K562 (cell line): ENCODE results near the gene MCL1. TPM values are rescaled to one million over a fixed set of nuclear protein-coding genes. Genes with fewer than 3 reads are reported as not detected.

Experiments
- ATAC-seq: fragments of 200-7000 bp; cut with Tn5 transposase; 3 replicates; pipeline ENCODE4 v1.9.1; 2020; ENCODE audit warnings: moderate library complexity
- BruUV-seq: library from RNA; stranded (reverse); fragments of 400-500 nt; replicated peaks from 2 replicates; lab custom pipeline; 2021; lab: Mats Ljungman, UMichigan
- CTCF ChIA-PET: fragments of 300-600 bp; formaldehyde crosslinking; extraction: SDS; loops from one replicate; lab custom pipeline; 2021; ENCODE audit warnings: low intra/inter-chr PET ratio; lab: Yijun Ruan, JAX
- POLR2A ChIA-PET: fragments of 300-600, 350-650 bp; sonication (Branson Sonifier 250); formaldehyde crosslinking; extraction: SDS; loops from one replicate; lab custom pipeline; 2021; ENCODE audit warnings: antibody characterized with exemption, inconsistent platforms; lab: Yijun Ruan, JAX
- DNase-seq, 4 experiments: peaks; one replicate each; pipeline versions ENCODE4 v3.0.0 to v3.0.0-alpha.2; 2011 to 2018; ENCODE audit warnings: low spot score in 3 of 4, mixed read lengths in 3 of 4; ENCODE audit errors: extremely low read depth in 1 of 4
- FAIRE-seq: peaks from 2 replicates; lab custom pipeline; 2011; peaks lifted over from hg19 to GRCh38; lab: Jason Lieb, UNC
- H2AFZ ChIP-seq: 2 replicates; pipeline ENCODE4 v1.6.0; 2011; ENCODE audit warnings: low read depth, low read length, control low read depth, inconsistent platforms
- H3K27ac ChIP-seq: fragments of 200-600 bp; 3 replicates; pipeline ENCODE4 v1.8.0; 2011; ENCODE audit warnings: low read depth, mild to moderate bottlenecking, control low read depth, inconsistent platforms, low read length, moderate library complexity, mixed read lengths; ENCODE audit errors: extremely low read depth
- H3K27me3 ChIP-seq, 2 experiments: fragments of 300-600 bp in 1 of 2; 2 replicates in 1 of 2; 3 replicates in 1 of 2; pipeline versions ENCODE4 v1.6.0 to v1.8.0; 2011; ENCODE audit warnings: inconsistent platforms in 2 of 2, low read length in 2 of 2, mild to moderate bottlenecking in 1 of 2, mixed read lengths in 1 of 2, moderate library complexity in 1 of 2; ENCODE audit not compliant: control insufficient read depth in 2 of 2, insufficient read depth in 2 of 2
- H3K36me3 ChIP-seq: fragments of 300-600 bp; 3 replicates; pipeline ENCODE4 v1.8.0; 2011; ENCODE audit warnings: mild to moderate bottlenecking, low read length, inconsistent platforms; ENCODE audit not compliant: control insufficient read depth, insufficient read depth
- H3K4me1 ChIP-seq, 2 experiments: fragments of 200-600 bp in 1 of 2; replicated peaks in 1 of 2; 2 replicates in 1 of 2; 3 replicates in 1 of 2; pipeline versions ENCODE4 v1.5.1 to v1.8.0; 2011; ENCODE audit warnings: inconsistent platforms in 2 of 2, low read length in 2 of 2, mild to moderate bottlenecking in 1 of 2, mixed read lengths in 1 of 2, moderate library complexity in 1 of 2; ENCODE audit not compliant: control insufficient read depth in 2 of 2, insufficient read depth in 2 of 2
- H3K4me2 ChIP-seq: 2 replicates; pipeline ENCODE4 v1.6.1; 2011; ENCODE audit warnings: low read length, control low read depth, inconsistent platforms, mixed read lengths; ENCODE audit not compliant: insufficient read depth
- H3K4me3 ChIP-seq: fragments of 200-600 bp; sonication (generic), shearing (Covaris generic); 2 replicates; pipeline ENCODE4 v1.5.1; 2016; ENCODE audit warnings: control low read depth, inconsistent platforms
- H3K79me2 ChIP-seq: fragments of 200-600 bp; 3 replicates; pipeline ENCODE4 v1.8.0; 2011; ENCODE audit warnings: low read length, inconsistent platforms; ENCODE audit not compliant: control insufficient read depth, insufficient read depth
- H3K9ac ChIP-seq, 2 experiments: 2 replicates each; pipeline versions ENCODE4 v1.6.0 to v1.6.1; 2011; ENCODE audit warnings: low read depth in 2 of 2, low read length in 2 of 2, control low read depth in 1 of 2, inconsistent platforms in 1 of 2, mild to moderate bottlenecking in 1 of 2, mixed read lengths in 1 of 2; ENCODE audit not compliant: insufficient read depth in 1 of 2
- H3K9me1 ChIP-seq: one replicate; pipeline ENCODE4 v1.6.0; 2011; ENCODE audit warnings: inconsistent platforms, mild to moderate bottlenecking, low read length, moderate library complexity; ENCODE audit not compliant: control insufficient read depth, insufficient read depth
- H3K9me3 ChIP-seq: replicated peaks from 2 replicates; pipeline ENCODE4 v1.5.1; 2011; ENCODE audit warnings: low read depth, low read length, inconsistent platforms; ENCODE audit not compliant: control insufficient read depth, insufficient read depth
- H4K20me1 ChIP-seq: replicated peaks from 2 replicates; pipeline ENCODE4 v1.6.1; 2011; ENCODE audit warnings: low read length, inconsistent platforms, mixed read lengths; ENCODE audit not compliant: control insufficient read depth, insufficient read depth
- CHD2 ChIP-seq: IDR thresholded peaks from 2 replicates; pipeline ENCODE4 v1.6.1; 2011; ENCODE audit warnings: low read depth, low read length
- CREM ChIP-seq: IDR thresholded peaks from 2 replicates; pipeline ENCODE4 v1.6.1; 2014; ENCODE audit warnings: antibody characterized with exemption, low read depth
- GTF2E2 ChIP-seq: fragments of 200-800 bp; sonication (Bioruptor generic); IDR thresholded peaks from 2 replicates; pipeline ENCODE4 v1.6.1; 2016; ENCODE audit warnings: missing genetic modification characterization, missing compliant biosample characterization
- HEY1 ChIP-seq: fragments of 250-450 bp; sonication (Bioruptor Pico); IDR thresholded peaks from 2 replicates; pipeline ENCODE4 v1.5.0; 2020; ENCODE audit warnings: mild to moderate bottlenecking, moderate library complexity, borderline replicate concordance
- MCM3 ChIP-seq: fragments of 450-650 bp; IDR thresholded peaks from 2 replicates; pipeline ENCODE4 v1.6.1; 2016
- NFE2 ChIP-seq: IDR thresholded peaks from 2 replicates; pipeline ENCODE4 v1.6.1; 2014; ENCODE audit warnings: antibody characterized with exemption, low read depth
- NFRKB ChIP-seq: fragments of 450-650 bp; IDR thresholded peaks from 2 replicates; pipeline ENCODE4 v1.6.1; 2016; ENCODE audit warnings: low read depth
- POLR2A ChIP-seq: fragments of 450-650 bp; conservative IDR thresholded peaks from 2 replicates; pipeline ENCODE4 v1.6.1; 2016
- POLR2AphosphoS2 ChIP-seq: IDR thresholded peaks from 2 replicates; pipeline ENCODE4 v1.6.1; 2012; ENCODE audit warnings: low read length, improper control_type of control experiment
- POLR2B ChIP-seq: fragments of 450-650 bp; IDR thresholded peaks from 2 replicates; pipeline ENCODE4 v1.6.1; 2018; ENCODE audit warnings: low read depth; ENCODE audit not compliant: partially characterized antibody
- POLR2G ChIP-seq: fragments of 200-400 bp; formaldehyde crosslinking; IDR thresholded peaks from 2 replicates; pipeline ENCODE4 v1.6.1; 2017; ENCODE audit warnings: low read depth, mild to moderate bottlenecking, antibody characterized with exemption, low read length, moderate library complexity
- SIRT6 ChIP-seq: IDR thresholded peaks from one replicate; pipeline ENCODE4 v1.6.1; 2012; ENCODE audit warnings: low read depth, mild to moderate bottlenecking, control low read depth, inconsistent platforms, low read length, moderate library complexity
- SMC3 ChIP-seq: conservative IDR thresholded peaks from 2 replicates; pipeline ENCODE4 v1.6.1; 2011; ENCODE audit warnings: low read depth, low read length, improper control_type of control experiment; ENCODE audit not compliant: insufficient read depth
- SRSF7 ChIP-seq: fragments of 200-400 bp; formaldehyde crosslinking; optimal IDR thresholded peaks from 2 replicates; pipeline ENCODE3; 2017; ENCODE audit warnings: mild to moderate bottlenecking, low read depth, low read length
- STAT5B ChIP-seq: fragments of 250-450 bp; sonication (Bioruptor Pico); IDR thresholded peaks from 2 replicates; pipeline ENCODE4 v1.8.0; 2021; ENCODE audit warnings: mild to moderate bottlenecking, inconsistent platforms
- YY1 ChIP-seq, 3 experiments: IDR thresholded peaks; 2 replicates each; pipeline ENCODE4 v1.6.1; 2011; ENCODE audit warnings: low read length in 2 of 3, mild to moderate bottlenecking in 2 of 3, moderate library complexity in 2 of 3, borderline replicate concordance in 1 of 3, control low read depth in 1 of 3, low read depth in 1 of 3; ENCODE audit not compliant: insufficient read depth in 3 of 3, insufficient replicate concordance in 2 of 3, control insufficient read depth in 1 of 3, insufficient read length in 1 of 3; ENCODE audit errors: extremely low read depth in 1 of 3
- ZBTB34 ChIP-seq: fragments of 250-450 bp; sonication (Bioruptor Pico); IDR thresholded peaks from 2 replicates; pipeline ENCODE4 v1.8.0; 2021; ENCODE audit warnings: mild to moderate bottlenecking, moderate library complexity
- ZC3H4 ChIP-seq: sonication (generic); formaldehyde crosslinking; IDR thresholded peaks from 2 replicates; pipeline ENCODE4 v1.9.0; 2021; ENCODE audit warnings: missing genetic modification reagents, borderline replicate concordance
- ZNF253 ChIP-seq: fragments of 250-450 bp; sonication (Bioruptor Pico); conservative IDR thresholded peaks from 2 replicates; pipeline ENCODE4 v1.6.1; 2021; ENCODE audit warnings: mild to moderate bottlenecking
- ZNF655 ChIP-seq: fragments of 250-450 bp; sonication (Bioruptor Pico); IDR thresholded peaks from 2 replicates; pipeline ENCODE4 v1.5.0; 2021
- WGBS: fragments of 100-300 bp; shearing (Covaris generic); methylation state at CpG from one replicate; pipeline ENCODE4 v1.1.6; 2016; ENCODE audit warnings: low coverage, mixed read lengths; ENCODE audit not compliant: insufficient coverage; ENCODE audit errors: missing lambda C conversion rate; 5-methylcytosine and 5-hydroxymethylcytosine counted together
- in situ Hi-C: fragments of 300-500 bp; cut with MboI; formaldehyde crosslinking; loops from 4 replicates; pipeline ENCODE4 v1.15.0; 2018; ENCODE audit warnings: inconsistent platforms, mixed read lengths
- intact Hi-C: fragments of 100-400 bp; cut with micrococcal nuclease; formaldehyde crosslinking; loops from 2 replicates; pipeline ENCODE4 v1.14.2; 2022
- polyA plus RNA-seq, 8 experiments: library from polyadenylated mRNA; depleted of rRNA in 4 of 8; stranded (reverse) in 5 of 8; unstranded in 3 of 8; fragments of >200 nt; fragmentation: Nextera tagmentation in 2 of 8; fragmentation: Illumina TruSeq in 1 of 8; extraction: Ambion mirVana in 2 of 8; extraction: Trizol in 1 of 8; gene quantifications; 2 replicates each; pipeline versions ENCODE4 v1.2.1 to v1.2.3, GENCODE V29; 2011 to 2014; ENCODE audit warnings: inconsistent platforms in 1 of 8, missing spikeins in 1 of 8
- total RNA-seq, 7 experiments: library from RNA; depleted of rRNA in 6 of 7; stranded (reverse); fragments of >200 nt in 6 of 7; fragmentation: Illumina TruSeq in 2 of 7; extraction: Trizol in 2 of 7; gene quantifications; 2 replicates each; pipeline versions ENCODE4 v1.2.1 to v1.2.3, GENCODE V29; 2011 to 2021; ENCODE audit warnings: low replicate concordance in 1 of 7

Gene MCL1
- total and polyA plus RNA-seq, 9 of the 15 experiments (the other 6 are each of a cell fraction or from before 2014, with no cell fraction given): 27.1 to 224 (median 138) TPM

GRCh38 chr1:150553392-150554085, 25.9 kb downstream of the MCL1 start:
- Histone ChIP-seq H2AFZ (no peak overlapping the region), H3K9ac (peak overlapping the region in 1 of 2 experiments; percentile 84; a peak in 3 of 4 replicates), H4K20me1 (peaks cover 9% of the 10 kb centered on the region), H3K4me2 (no peak overlapping the region), H3K9me1 (no peaks in the 10 kb centered on the region), H3K36me3 (peaks cover 67% of the 10 kb centered on the region), H3K4me1 (peaks cover 28 to 83% of the 10 kb centered on the region in 2 experiments), H3K79me2 (peaks cover 77% of the 10 kb centered on the region), H3K4me3 (no peak overlapping the region), H3K27me3 (no peaks in the 10 kb centered on the region), H3K27ac (peak overlapping the region; percentile 77; the same call in 2 of the 3 replicates), H3K9me3 (no peaks in the 10 kb centered on the region)
- FAIRE-seq (no peak), ATAC-seq (no peak), DNase-seq (no peak)
- in situ Hi-C loops (no loop called here), intact Hi-C loops (loop anchor here (2.0 kb wide), 1 partner anchor 21 kb away; no protein-coding TSS in a partner anchor)
- CTCF ChIA-PET: no interaction called here
- POLR2A ChIA-PET: interaction anchor here (0.5 to 2.7 kb wide), 6 partner anchors 9 to 296 kb away, joined by 3 to 10 read pairs (median 3); partner anchors contain the start of gene CA14
- 95% methylated on average over 21 of the region's 23 CpGs for WGBS
- no TSS peak for BruUV-seq
- TF ChIP-seq CHD2 (no peak), CREM (no peak), ZC3H4 (CRISPR knock-in tag) (no peak), POLR2B (peak; percentile 32), POLR2A (0 out of 2 replicates have a peak, but pooled peaks have one; percentile 41), NFRKB (no peak), POLR2AphosphoS2 (peak; percentile 13; the same call in 1 of the 2 replicates), GTF2E2 (no peak), SMC3 (no peak), ZNF655 (no peak), POLR2G (peak; percentile 71), SRSF7 (no peak), STAT5B (CRISPR knock-in tag) (no peak), MCM3 (no peak), YY1 (IDR thresholded peaks at IDR 0.05; ENCODE audit: borderline replicate concordance in 1 of 3, control insufficient read depth in 1 of 3, extremely low read depth in 1 of 3, insufficient read depth in 3 of 3, insufficient read length in 1 of 3, insufficient replicate concordance in 2 of 3, low read depth in 1 of 3, low read length in 2 of 3) (no peak), NFE2 (no peak), SIRT6 (no peak), HEY1 (CRISPR knock-in tag) (no peak), ZBTB34 (CRISPR knock-in tag) (no peak), ZNF253 (no peak)
